PFSK-1 (cell line): ENCODE results near the gene HOXA2.

Source experiments
- POLR2AphosphoS5 ChIP-seq: IDR thresholded peaks from 2 replicates; pipeline ENCODE4 v1.6.1; 2012; ENCODE audit warnings: low read depth, mild to moderate bottlenecking, control low read depth, low read length, moderate library complexity
- REST ChIP-seq, 2 experiments: IDR thresholded peaks; 2 replicates each; pipeline versions ENCODE4 v1.6.1 to v1.8.0; 2011 to 2012; ENCODE audit warnings: low read depth in 2 of 2, low read length in 2 of 2, control low read depth in 1 of 2, inconsistent platforms in 1 of 2, mild to moderate bottlenecking in 1 of 2, moderate library complexity in 1 of 2; ENCODE audit not compliant: insufficient read depth in 1 of 2
- SIN3A ChIP-seq: IDR thresholded peaks from 2 replicates; pipeline ENCODE4 v1.6.1; 2012; ENCODE audit warnings: mild to moderate bottlenecking, low read length, moderate library complexity, borderline replicate concordance; ENCODE audit not compliant: insufficient read depth

- TF ChIP-seq REST (IDR thresholded peaks at IDR 0.05; ENCODE audit: insufficient read depth in 1 of 2, low read depth in 2 of 2, low read length in 2 of 2) (no peak), POLR2AphosphoS5 (no peak), SIN3A (no peak)
Measured at GRCh38 chr7:27124096-27124901, 21.8 kb upstream of the HOXA2 start.
